Caco-2 (cell line): ENCODE measurements around the gene GARIN6. TPM values are rescaled to one million over a fixed set of nuclear protein-coding genes. Genes with fewer than 3 reads are reported as not detected.

Source experiments
- BruUV-seq: library from RNA; stranded (reverse); fragments of 400-500 nt; replicated peaks from 2 replicates; lab custom pipeline; 2021; lab: Mats Ljungman, UMichigan
- CTCF ChIA-PET: fragments of 300-600 bp; sonication (Branson Sonifier 250); formaldehyde crosslinking; loops from one replicate; lab custom pipeline; 2022; ENCODE audit warnings: antibody characterized with exemption; lab: Charles Lee
- POLR2A ChIA-PET: fragments of 300-600 bp; sonication (Branson Sonifier 250); formaldehyde crosslinking; loops from one replicate; lab custom pipeline; 2022; ENCODE audit warnings: antibody characterized with exemption; lab: Charles Lee
- DNase-seq, 2 experiments: peaks; one replicate each; pipeline versions ENCODE4 v3.0.0 to v3.0.0-alpha.2; 2020 to 2022
- H3K27me3 ChIP-seq: replicated peaks from 2 replicates; pipeline ENCODE4 v1.6.0; 2011; ENCODE audit warnings: low read length; ENCODE audit not compliant: control insufficient read depth, insufficient read depth
- H3K36me3 ChIP-seq: 2 replicates; pipeline ENCODE4 v1.5.1; 2011; ENCODE audit warnings: low read length; ENCODE audit not compliant: control insufficient read depth, insufficient read depth
- H3K4me1 ChIP-seq: fragments of 250-450 bp; sonication (Bioruptor Pico); 2 replicates; pipeline ENCODE4 v1.5.1; 2020; ENCODE audit warnings: mild to moderate bottlenecking
- H3K4me3 ChIP-seq: 2 replicates; pipeline ENCODE4 v1.5.1; 2011; ENCODE audit warnings: low read depth, mild to moderate bottlenecking, control low read depth, low read length
- H3K9me3 ChIP-seq: fragments of 250-450 bp; sonication (Bioruptor Pico); 2 replicates; pipeline ENCODE4 v1.5.1; 2020; ENCODE audit warnings: mild to moderate bottlenecking, moderate library complexity
- H3K27ac Mint-ChIP-seq: one replicate; pipeline ENCODE4 v1.8.0; 2022; ENCODE audit warnings: mixed read lengths; ENCODE audit not compliant: unreplicated experiment
- H3K27me3 Mint-ChIP-seq: one replicate; pipeline ENCODE4 v1.8.0; 2022; ENCODE audit warnings: mixed read lengths; ENCODE audit not compliant: insufficient read depth, unreplicated experiment
- H3K36me3 Mint-ChIP-seq: one replicate; pipeline ENCODE4 v1.8.0; 2022; ENCODE audit warnings: mild to moderate bottlenecking, mixed read lengths; ENCODE audit not compliant: insufficient read depth, unreplicated experiment
- H3K4me1 Mint-ChIP-seq: one replicate; pipeline ENCODE4 v1.8.0; 2022; ENCODE audit warnings: low read depth, mixed read lengths; ENCODE audit not compliant: unreplicated experiment
- H3K4me3 Mint-ChIP-seq: one replicate; pipeline ENCODE4 v1.8.0; 2022; ENCODE audit warnings: mild to moderate bottlenecking, moderate library complexity, mixed read lengths; ENCODE audit not compliant: unreplicated experiment
- H3K9me3 Mint-ChIP-seq: one replicate; pipeline ENCODE4 v1.8.0; 2022; ENCODE audit warnings: mixed read lengths; ENCODE audit not compliant: unreplicated experiment
- CTCF ChIP-seq, 2 experiments: fragments of 200-600 bp in 1 of 2; IDR thresholded peaks; 1 replicate in 1 of 2; 2 replicates in 1 of 2; pipeline versions ENCODE4 v1.5.1 to v1.8.0; 2011 to 2022; ENCODE audit warnings: antibody characterized with exemption in 1 of 2, control low read depth in 1 of 2, inconsistent platforms in 1 of 2, low read depth in 1 of 2, low read length in 1 of 2, mild to moderate bottlenecking in 1 of 2, moderate library complexity in 1 of 2; ENCODE audit not compliant: insufficient read depth in 1 of 2, severe bottlenecking in 1 of 2, unreplicated experiment in 1 of 2
- intact Hi-C: fragments of 100-400 bp; cut with micrococcal nuclease; formaldehyde crosslinking; loops from one replicate; pipeline ENCODE4 v1.10.0; 2022; ENCODE audit not compliant: unreplicated experiment
- total RNA-seq: library from RNA; stranded (reverse); gene quantifications from 2 replicates; pipeline ENCODE4 v1.2.3, GENCODE V29; 2022

The GARIN6 gene
- total RNA-seq, 1 experiment from 2014 or later = not detected

DNA sequence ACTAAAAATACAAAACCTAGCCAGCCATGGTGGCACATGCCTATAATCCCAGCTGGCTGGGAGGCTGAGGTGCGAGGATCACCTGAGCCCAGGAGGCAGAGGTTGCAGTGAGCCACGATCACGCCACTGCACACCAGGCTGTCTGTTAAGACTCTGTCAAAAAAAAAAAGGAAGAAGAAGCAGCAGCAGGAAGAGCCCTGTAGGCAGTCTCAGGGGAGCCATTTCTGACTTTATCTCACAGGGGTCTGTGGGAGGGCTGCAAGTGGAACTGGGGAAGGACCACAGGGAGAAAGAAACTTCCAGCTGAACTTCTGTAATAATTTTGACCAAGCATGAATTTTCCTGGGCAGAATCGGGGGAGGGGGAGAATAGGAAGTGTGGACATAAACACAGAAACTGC, 32.7 kb downstream of the GARIN6 start:
- BruUV-seq = no TSS peak
- no peak for DNase-seq
- H3K27me3 ChIP-seq = no peaks in the 10 kb centered on the region
- H3K4me3 Mint-ChIP-seq = no peak overlapping the region
- H3K36me3 ChIP-seq = no peaks in the 10 kb centered on the region
- ChIA-PET POLR2A (no interaction called here), CTCF (no interaction called here)
- no peaks in the 10 kb centered on the region for H3K9me3 Mint-ChIP-seq
- H3K4me1 Mint-ChIP-seq = no peaks in the 10 kb centered on the region
- H3K4me3 ChIP-seq = no peak overlapping the region
- H3K27me3 Mint-ChIP-seq = peaks cover 3% of the 10 kb centered on the region
- no peak overlapping the region for H3K27ac Mint-ChIP-seq
- H3K4me1 ChIP-seq = no peaks in the 10 kb centered on the region
- intact Hi-C loops = no loop called here
- no peak for TF ChIP-seq CTCF (IDR thresholded peaks at IDR 0.05; ENCODE audit: insufficient read depth in 1 of 2, low read depth in 1 of 2, low read length in 1 of 2, severe bottlenecking in 1 of 2, unreplicated experiment in 1 of 2)
- no peaks in the 10 kb centered on the region for H3K36me3 Mint-ChIP-seq
- no peaks in the 10 kb centered on the region for H3K9me3 ChIP-seq

DNA sequence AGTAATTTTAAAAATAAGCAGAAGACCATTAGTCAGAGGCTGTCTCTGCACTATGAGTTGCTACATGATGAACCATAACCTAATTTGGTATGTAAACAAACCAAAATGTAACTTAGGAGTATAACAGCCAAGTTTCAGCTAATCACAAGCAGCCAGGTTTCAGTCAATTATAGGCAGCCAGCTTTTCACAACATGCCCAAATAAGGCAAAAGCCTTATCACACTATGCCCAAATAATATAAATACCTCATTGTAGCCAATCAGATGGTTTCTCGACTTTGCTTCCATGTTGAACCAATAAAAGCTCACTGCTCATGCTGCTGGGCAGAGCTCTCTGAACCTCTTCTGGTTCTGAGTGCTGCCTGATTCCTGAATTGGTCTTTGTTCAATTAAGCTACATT, 38.6 kb downstream of the GARIN6 start:
- intact Hi-C loops = no loop called here
- Histone ChIP-seq H3K9me3 (no peaks in the 10 kb centered on the region), H3K4me1 (no peaks in the 10 kb centered on the region), H3K27me3 (no peaks in the 10 kb centered on the region), H3K4me3 (no peak overlapping the region), H3K36me3 (no peaks in the 10 kb centered on the region)
- no peak for DNase-seq
- peaks cover 3% of the 10 kb centered on the region for H3K27me3 Mint-ChIP-seq
- no TSS peak for BruUV-seq
- no peaks in the 10 kb centered on the region for H3K36me3 Mint-ChIP-seq
- H3K27ac Mint-ChIP-seq = no peak overlapping the region
- ChIA-PET POLR2A (no interaction called here), CTCF (no interaction called here)
- no peak for TF ChIP-seq CTCF (IDR thresholded peaks at IDR 0.05; ENCODE audit: insufficient read depth in 1 of 2, low read depth in 1 of 2, low read length in 1 of 2, severe bottlenecking in 1 of 2, unreplicated experiment in 1 of 2)
- no peak overlapping the region for H3K4me3 Mint-ChIP-seq
- no peaks in the 10 kb centered on the region for H3K4me1 Mint-ChIP-seq
- H3K9me3 Mint-ChIP-seq = no peaks in the 10 kb centered on the region

DNA sequence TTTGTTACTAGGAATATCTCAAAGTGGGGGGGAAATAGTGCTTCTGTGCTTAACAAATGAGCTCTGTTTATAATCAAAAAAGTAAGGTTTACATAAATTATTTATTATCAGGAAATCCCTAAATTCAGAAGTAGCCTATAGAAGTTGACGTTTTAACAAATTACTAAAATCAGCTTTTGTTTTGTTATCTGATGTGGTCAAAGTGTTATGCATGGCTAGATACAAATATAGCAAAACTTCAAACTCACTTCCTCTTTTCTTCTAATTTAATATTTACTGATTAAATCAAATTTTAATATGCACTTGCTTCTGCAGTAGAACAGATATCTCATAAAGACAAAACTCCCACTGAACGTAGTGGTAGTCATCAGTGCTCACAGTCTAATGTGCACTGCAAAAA, 47.5 kb downstream of the GARIN6 start:
- CTCF ChIA-PET = no interaction called here
- Mint-ChIP-seq H3K27ac (no peak overlapping the region), H3K4me3 (no peak overlapping the region), H3K9me3 (no peaks in the 10 kb centered on the region), H3K27me3 (peaks cover 13% of the 10 kb centered on the region), H3K4me1 (no peaks in the 10 kb centered on the region), H3K36me3 (no peaks in the 10 kb centered on the region)
- POLR2A ChIA-PET = no interaction called here
- Histone ChIP-seq H3K4me1 (no peaks in the 10 kb centered on the region), H3K27me3 (no peaks in the 10 kb centered on the region), H3K36me3 (no peaks in the 10 kb centered on the region), H3K4me3 (no peak overlapping the region), H3K9me3 (no peaks in the 10 kb centered on the region)
- intact Hi-C loops = no loop called here
- DNase-seq = no peak
- BruUV-seq = no TSS peak
- no peak for TF ChIP-seq CTCF (IDR thresholded peaks at IDR 0.05; ENCODE audit: insufficient read depth in 1 of 2, low read depth in 1 of 2, low read length in 1 of 2, severe bottlenecking in 1 of 2, unreplicated experiment in 1 of 2)
